AG04450 (cell line): ENCODE results near the gene POU5F2. TPM values are rescaled to one million over a fixed set of nuclear protein-coding genes. Genes with fewer than 3 reads are reported as not detected.

Experiments
- CTCF ChIA-PET: fragments of 300-600, 350-600 bp; formaldehyde crosslinking; extraction: SDS; loops from one replicate; lab custom pipeline; 2022; ENCODE audit warnings: antibody characterized with exemption, inconsistent platforms; lab: Charles Lee
- POLR2A ChIA-PET: fragments of 350-600 bp; formaldehyde crosslinking; extraction: SDS; loops from one replicate; lab custom pipeline; 2021; ENCODE audit warnings: antibody characterized with exemption, inconsistent platforms; lab: Yijun Ruan, JAX
- DNase-seq: peaks from one replicate; pipeline ENCODE4 v3.0.0-alpha.2; 2011; ENCODE audit warnings: low read depth, low spot score
- H3K27ac ChIP-seq: one replicate; pipeline ENCODE4 v1.5.1; 2012; ENCODE audit warnings: low read depth, low read length, control low read depth
- H3K27me3 ChIP-seq: one replicate; pipeline ENCODE4 v1.6.0; 2012; ENCODE audit warnings: low read length; ENCODE audit not compliant: control insufficient read depth, insufficient read depth
- H3K4me3 ChIP-seq: 2 replicates; pipeline ENCODE4 v1.5.1; 2011; ENCODE audit warnings: mild to moderate bottlenecking, low read depth, low read length, control low read depth
- H3K9me3 ChIP-seq: 2 replicates; pipeline ENCODE4 v1.5.1; 2012; ENCODE audit warnings: low read length; ENCODE audit not compliant: control insufficient read depth, insufficient read depth
- CTCF ChIP-seq: IDR thresholded peaks from 2 replicates; pipeline ENCODE4 v1.5.1; 2011; ENCODE audit warnings: low read depth, low read length, control low read depth, inconsistent platforms
- polyA plus RNA-seq: library from polyadenylated mRNA; depleted of rRNA; stranded (reverse); fragments of >200 nt; gene quantifications from 2 replicates; pipeline ENCODE4 v1.2.3, GENCODE V29; 2011

POU5F2 gene
- polyA plus RNA-seq, 1 experiment, result 0.09 TPM

DNA sequence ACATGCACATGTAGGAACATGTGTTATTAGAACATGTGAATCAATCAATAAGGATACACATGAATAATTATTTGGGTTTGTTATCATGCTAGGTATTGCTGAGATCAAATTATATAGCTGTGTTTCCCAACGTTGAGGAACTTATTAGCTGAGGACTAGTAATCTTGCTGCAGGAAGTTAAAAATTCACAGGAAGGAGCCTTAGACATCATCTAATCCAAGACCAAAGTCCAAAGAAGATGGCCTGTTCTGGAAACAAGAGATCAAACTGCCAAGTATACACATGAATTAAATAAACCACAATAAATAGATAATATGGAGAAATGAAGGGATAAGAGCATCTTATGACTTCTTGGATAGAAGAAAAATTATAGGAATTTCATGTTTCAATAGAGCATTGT is 19.9 kb downstream of the POU5F2 start:
- POLR2A ChIA-PET, result no interaction called here
- H3K4me3 ChIP-seq, result no peak overlapping the region
- no peaks in the 10 kb centered on the region for H3K9me3 ChIP-seq
- no peak for TF ChIP-seq CTCF
- no peak for DNase-seq
- H3K27ac ChIP-seq, result no peak overlapping the region
- H3K27me3 ChIP-seq, result no peaks in the 10 kb centered on the region
- CTCF ChIA-PET, result no interaction called here

DNA sequence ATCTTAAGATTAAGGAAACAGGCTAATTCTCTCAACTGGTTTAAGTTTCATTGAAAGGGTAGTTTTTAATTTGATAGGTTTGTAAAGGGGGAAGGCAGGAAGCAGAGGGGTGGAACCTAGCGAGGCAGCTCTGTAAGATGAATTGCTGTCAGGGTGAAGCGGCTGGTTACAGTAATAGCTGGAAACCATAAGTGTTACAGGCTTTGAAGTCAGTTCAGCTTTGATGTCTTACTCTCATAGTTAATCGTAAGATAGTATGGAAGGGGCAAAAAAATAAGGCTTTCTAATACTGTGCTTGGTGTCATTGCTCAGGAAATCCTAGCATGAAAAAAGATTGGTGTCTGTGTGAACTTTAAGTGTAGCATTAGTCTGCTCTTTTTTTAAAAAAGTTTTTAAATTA is 20.3 kb downstream of the POU5F2 start:
- ChIA-PET CTCF (no interaction called here), POLR2A (no interaction called here)
- H3K9me3 ChIP-seq, result no peaks in the 10 kb centered on the region
- H3K27ac ChIP-seq, result no peak overlapping the region
- no peak for DNase-seq
- no peaks in the 10 kb centered on the region for H3K27me3 ChIP-seq
- H3K4me3 ChIP-seq, result no peak overlapping the region
- no peak for TF ChIP-seq CTCF

GRCh38 chr5:93717162-93717561 is 24.2 kb downstream of the POU5F2 start:
- Histone ChIP-seq H3K9me3 (no peaks in the 10 kb centered on the region), H3K27ac (no peak overlapping the region), H3K4me3 (no peak overlapping the region), H3K27me3 (no peaks in the 10 kb centered on the region)
- no peak for DNase-seq
- no peak for TF ChIP-seq CTCF
- CTCF ChIA-PET, result no interaction called here
- POLR2A ChIA-PET, result no interaction called here

GRCh38 chr5:93716453-93716852 is 24.9 kb downstream of the POU5F2 start:
- POLR2A ChIA-PET, result interaction anchor here (0.6 kb wide), 1 partner anchor 145 kb away, joined by 9 read pairs; no protein-coding TSS in a partner anchor
- Histone ChIP-seq H3K9me3 (no peaks in the 10 kb centered on the region), H3K4me3 (no peak overlapping the region), H3K27ac (no peak overlapping the region), H3K27me3 (no peaks in the 10 kb centered on the region)
- no peak for TF ChIP-seq CTCF
- no peak for DNase-seq
- CTCF ChIA-PET, result no interaction called here

GRCh38 chr5:93715761-93716160 is 25.6 kb downstream of the POU5F2 start:
- ChIA-PET POLR2A (interaction anchor here (0.6 kb wide), 1 partner anchor 145 kb away, joined by 9 read pairs; no protein-coding TSS in a partner anchor), CTCF (interaction anchor here (0.6 kb wide), 1 partner anchor 1172 kb away, joined by 3 read pairs; no protein-coding TSS in a partner anchor)
- no peak for DNase-seq
- H3K4me3 ChIP-seq, result no peak overlapping the region
- no peak overlapping the region for H3K27ac ChIP-seq
- H3K27me3 ChIP-seq, result no peaks in the 10 kb centered on the region
- no peak for TF ChIP-seq CTCF
- H3K9me3 ChIP-seq, result no peaks in the 10 kb centered on the region
